ENCODE data around the gene ENO3.
A peak's percentile ranks its signal among the peaks of the same experiment; 100 is the strongest.

ENO3 gene

GRCh38 chr17:4950075-4950745 is 709 bp upstream of the ENO3 start:
- no peak for DNase-seq (ENCODE audit: low read depth)

- no peak for DNase-seq (ENCODE audit: low read depth)
Observed at GRCh38 chr17:4951486-4951885, 567 bp downstream of the ENO3 start.

GRCh38 chr17:4953451-4953961 is 2.6 kb downstream of the ENO3 start:
- DNase-seq (ENCODE audit: low read depth): no peak

GRCh38 chr17:4955091-4955490 is 4.2 kb downstream of the ENO3 start:
- DNase-seq (ENCODE audit: low read depth): no peak

- DNase-seq (ENCODE audit: low read depth): no peak
Observed at GRCh38 chr17:4956493-4957061, 5.7 kb downstream of the ENO3 start.

- no peak for DNase-seq (ENCODE audit: low read depth)
Observed at GRCh38 chr17:4958102-4958501, 7.2 kb downstream of the ENO3 start.

GRCh38 chr17:4959261-4959965 is 8.5 kb downstream of the ENO3 start:
- DNase-seq (ENCODE audit: low read depth): no peak

- DNase-seq (ENCODE audit: low read depth): no peak
Observed at GRCh38 chr17:4960279-4960922, 9.5 kb downstream of the ENO3 start.

GRCh38 chr17:4965311-4965986 is 14.5 kb downstream of the ENO3 start:
- no peak for DNase-seq (ENCODE audit: low read depth)

GRCh38 chr17:4966844-4967538 is 16.1 kb downstream of the ENO3 start:
- DNase-seq (ENCODE audit: low read depth): peak; percentile 99

- peak; percentile 89 for DNase-seq (ENCODE audit: low read depth)
Observed at GRCh38 chr17:4967539-4968485, 16.9 kb downstream of the ENO3 start, which contains the start of gene SPAG7. SPAG7 (minus strand) TSS chr17:4967817; CDS start chr17:4967804, 13 bp downstream.

- no peak for DNase-seq (ENCODE audit: low read depth)
Observed at GRCh38 chr17:4968486-4969046, 17.6 kb downstream of the ENO3 start.

- DNase-seq (ENCODE audit: low read depth): peak; percentile 90
Observed at GRCh38 chr17:4969047-4969550, 18.2 kb downstream of the ENO3 start.

- no peak for DNase-seq (ENCODE audit: low read depth)
Observed at GRCh38 chr17:4969551-4970173, 18.7 kb downstream of the ENO3 start.

GRCh38 chr17:4970273-4970672 is 19.4 kb downstream of the ENO3 start:
- no peak for DNase-seq (ENCODE audit: low read depth)

GRCh38 chr17:4971826-4972225 is 20.9 kb downstream of the ENO3 start:
- no peak for DNase-seq (ENCODE audit: low read depth)

- no peak for DNase-seq (ENCODE audit: low read depth)
Observed at GRCh38 chr17:4972322-4972721, 21.4 kb downstream of the ENO3 start.

- DNase-seq (ENCODE audit: low read depth): no peak
Observed at GRCh38 chr17:4972752-4973151, 21.8 kb downstream of the ENO3 start.

Measured in non-pigmented ciliary epithelial cell (primary cell).